Testis (tissue), 2 donors: ENCODE data around the gene TESK1.

ENCODE experiments used
- CTCF ChIP-seq, 3 experiments: fragments of 450-650 bp in 2 of 3; fragments of 200-600 bp in 1 of 3; sonication (generic) in 1 of 3; IDR thresholded peaks; one replicate each; pipeline ENCODE4 v1.5.1; 2016 to 2019; ENCODE audit warnings: antibody characterized with exemption in 3 of 3, mild to moderate bottlenecking in 2 of 3, moderate library complexity in 1 of 3
- POLR2A ChIP-seq: fragments of 450-650 bp; IDR thresholded peaks from one replicate; pipeline ENCODE4 v1.6.1; 2017; ENCODE audit warnings: antibody characterized with exemption, mild to moderate bottlenecking, moderate library complexity

GRCh38 chr9:35555881-35556280, 49.2 kb upstream of the TESK1 start:
- TF ChIP-seq CTCF (IDR thresholded peaks at IDR 0.05) (no peak), POLR2A (no peak)
